ENCODE measurements around the gene SLC25A47.
"Not testable (repeated sequence)": the region's sequence is repeated elsewhere in the genome, so short reads cannot be mapped to it uniquely, and the experiment has no call there.

SLC25A47 gene

DNA sequence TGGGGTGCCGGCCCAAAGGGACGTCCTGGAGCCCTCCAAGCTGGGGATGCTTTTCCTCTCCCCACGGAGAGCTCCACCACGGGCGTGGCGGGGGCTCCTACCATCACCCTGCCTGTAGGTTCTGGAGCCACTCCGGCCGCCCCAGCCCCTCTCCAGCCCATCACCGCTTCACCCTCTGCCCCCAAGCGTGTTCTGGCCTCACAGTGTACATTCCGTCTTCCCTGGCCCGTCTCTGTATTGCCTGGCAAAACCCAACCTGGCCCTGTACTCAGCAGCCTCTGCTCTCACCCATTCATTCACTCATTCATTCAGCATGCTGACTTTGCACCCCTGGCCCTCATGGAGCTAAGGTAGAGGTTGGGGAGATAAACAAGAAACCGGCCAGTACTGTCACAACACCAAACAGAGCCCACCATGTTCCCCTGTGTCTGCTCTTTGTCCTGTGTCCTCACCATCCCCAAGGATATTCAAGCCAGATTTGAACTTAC is 37.2 kb upstream of the SLC25A47 start:
- TF ChIP-seq, protein P1, sequence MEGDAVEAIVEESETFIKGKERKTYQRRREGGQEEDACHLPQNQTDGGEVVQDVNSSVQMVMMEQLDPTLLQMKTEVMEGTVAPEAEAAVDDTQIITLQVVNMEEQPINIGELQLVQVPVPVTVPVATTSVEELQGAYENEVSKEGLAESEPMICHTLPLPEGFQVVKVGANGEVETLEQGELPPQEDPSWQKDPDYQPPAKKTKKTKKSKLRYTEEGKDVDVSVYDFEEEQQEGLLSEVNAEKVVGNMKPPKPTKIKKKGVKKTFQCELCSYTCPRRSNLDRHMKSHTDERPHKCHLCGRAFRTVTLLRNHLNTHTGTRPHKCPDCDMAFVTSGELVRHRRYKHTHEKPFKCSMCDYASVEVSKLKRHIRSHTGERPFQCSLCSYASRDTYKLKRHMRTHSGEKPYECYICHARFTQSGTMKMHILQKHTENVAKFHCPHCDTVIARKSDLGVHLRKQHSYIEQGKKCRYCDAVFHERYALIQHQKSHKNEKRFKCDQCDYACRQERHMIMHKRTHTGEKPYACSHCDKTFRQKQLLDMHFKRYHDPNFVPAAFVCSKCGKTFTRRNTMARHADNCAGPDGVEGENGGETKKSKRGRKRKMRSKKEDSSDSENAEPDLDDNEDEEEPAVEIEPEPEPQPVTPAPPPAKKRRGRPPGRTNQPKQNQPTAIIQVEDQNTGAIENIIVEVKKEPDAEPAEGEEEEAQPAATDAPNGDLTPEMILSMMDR (conservative IDR thresholded peaks at IDR 0.05; ENCODE audit: low read depth, low read length): no peak
- H3K4me3 ChIP-seq (IDR thresholded peaks at IDR 0.05; ENCODE audit: insufficient read depth, low read depth, low read length): no peak overlapping the region
- H3K27ac ChIP-seq: no peak overlapping the region
- H3K4me1 ChIP-seq (ENCODE audit: low read depth, poor library complexity, severe bottlenecking): no peaks in the 10 kb centered on the region
- peak overlapping the region; percentile 93; the same call in 1 of the 2 replicates for H3K9ac ChIP-seq
- no peaks in the 10 kb centered on the region for H3K27me3 ChIP-seq (ENCODE audit: insufficient read depth, low read depth)
- H3K4me2 ChIP-seq: peak overlapping the region; percentile 68; the same call in 1 of the 2 replicates
- no peaks in the 10 kb centered on the region for H3K36me3 ChIP-seq (ENCODE audit: insufficient read depth)
- peak overlapping the region; percentile 76; the same call in 1 of the 2 replicates for H2AFZ ChIP-seq (ENCODE audit: low read depth)
- no peaks in the 10 kb centered on the region for H4K20me1 ChIP-seq (ENCODE audit: insufficient read depth)
- H3K79me2 ChIP-seq (ENCODE audit: insufficient read depth, low read depth): no peaks in the 10 kb centered on the region

DNA sequence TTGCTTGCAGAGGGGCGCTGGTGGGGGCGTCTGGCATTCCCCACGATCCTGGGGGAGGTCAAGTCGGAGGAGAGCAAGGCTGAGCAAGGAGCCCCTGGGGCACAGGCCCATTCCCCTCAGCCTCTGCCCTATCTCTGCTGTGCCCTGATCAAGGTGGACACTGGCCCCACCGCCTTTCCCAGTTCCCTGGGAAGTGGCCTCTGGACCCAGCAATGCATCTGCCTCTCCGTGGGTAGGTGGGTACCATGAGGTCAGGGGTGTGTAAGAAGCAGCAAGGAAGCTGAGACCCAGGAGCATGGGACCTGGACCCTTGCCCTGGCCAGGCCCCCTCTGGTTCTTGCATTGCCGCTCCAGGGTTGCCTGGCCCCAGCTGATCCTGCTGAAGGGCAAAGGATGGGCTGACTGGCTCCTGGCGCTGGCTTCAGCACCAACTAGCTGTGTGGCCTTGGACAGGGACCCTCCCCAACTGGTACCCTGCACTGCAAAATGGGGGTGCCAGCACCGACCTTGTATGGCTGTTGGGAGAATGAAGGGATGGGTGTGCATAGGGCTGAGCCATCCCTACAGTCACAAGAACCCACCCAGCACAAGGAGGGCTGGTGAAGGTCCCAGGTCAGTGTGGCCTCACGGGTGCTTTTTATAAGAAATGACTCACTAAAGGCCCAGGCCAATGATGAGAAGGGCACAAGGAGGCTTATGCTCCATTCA is 36.5 kb upstream of the SLC25A47 start:
- no peaks in the 10 kb centered on the region for H3K36me3 ChIP-seq (ENCODE audit: insufficient read depth)
- no peaks in the 10 kb centered on the region for H3K79me2 ChIP-seq (ENCODE audit: insufficient read depth, low read depth)
- no peak overlapping the region for H3K4me2 ChIP-seq
- TF ChIP-seq, protein P1 (conservative IDR thresholded peaks at IDR 0.05; ENCODE audit: low read depth, low read length): no peak
- H3K9ac ChIP-seq: no peak overlapping the region
- no peak overlapping the region for H2AFZ ChIP-seq (ENCODE audit: low read depth)
- H3K27me3 ChIP-seq (ENCODE audit: insufficient read depth, low read depth): no peaks in the 10 kb centered on the region
- H3K27ac ChIP-seq: no peak overlapping the region
- no peaks in the 10 kb centered on the region for H4K20me1 ChIP-seq (ENCODE audit: insufficient read depth)
- H3K4me3 ChIP-seq (IDR thresholded peaks at IDR 0.05; ENCODE audit: insufficient read depth, low read depth, low read length): no peak overlapping the region
- no peaks in the 10 kb centered on the region for H3K4me1 ChIP-seq (ENCODE audit: low read depth, poor library complexity, severe bottlenecking)

DNA sequence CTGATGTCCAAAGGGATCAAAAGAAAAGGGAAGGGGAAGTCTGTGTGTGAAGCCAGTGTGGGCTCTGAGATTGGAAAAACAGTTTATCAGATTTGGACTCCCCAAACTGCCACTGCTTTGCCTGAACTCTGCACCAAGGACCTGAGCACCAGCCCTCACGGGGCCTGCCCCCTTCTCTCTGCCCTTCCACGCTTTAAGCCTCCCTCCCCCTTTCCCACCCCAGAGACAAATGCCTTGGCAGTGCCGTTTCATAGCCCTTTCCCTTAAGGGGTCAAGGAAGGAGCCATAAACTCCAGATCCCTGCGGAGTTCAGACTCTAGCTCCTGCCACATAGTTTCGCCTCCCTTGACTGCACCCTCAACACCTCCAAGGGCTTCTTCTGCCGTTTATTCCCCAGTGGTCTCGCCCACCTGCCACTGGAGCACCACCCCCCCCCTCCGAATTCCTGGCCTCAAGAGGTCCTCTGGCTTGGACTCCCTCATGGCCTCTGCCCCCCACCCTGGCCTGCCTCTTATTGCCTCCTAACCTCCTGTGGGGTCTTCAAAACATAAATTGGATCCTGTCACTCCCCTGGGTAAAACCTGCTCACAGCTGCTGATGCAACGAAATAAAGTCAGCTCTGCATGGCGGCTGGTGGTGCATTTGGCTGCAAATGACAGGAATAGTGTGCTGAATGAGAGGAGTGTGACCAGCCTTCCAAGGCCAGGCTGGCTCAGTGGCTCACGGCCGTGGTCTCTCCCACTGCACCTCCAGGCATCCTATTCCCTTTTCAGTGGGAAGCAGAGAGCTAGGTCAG is 35.7 kb upstream of the SLC25A47 start:
- Histone ChIP-seq H4K20me1 (ENCODE audit: insufficient read depth) (no peaks in the 10 kb centered on the region), H3K36me3 (ENCODE audit: insufficient read depth) (no peaks in the 10 kb centered on the region), H3K27ac (no peak overlapping the region), H3K9ac (no peak overlapping the region), H3K27me3 (ENCODE audit: insufficient read depth, low read depth) (no peaks in the 10 kb centered on the region), H3K79me2 (ENCODE audit: insufficient read depth, low read depth) (no peaks in the 10 kb centered on the region), H2AFZ (ENCODE audit: low read depth) (no peak overlapping the region), H3K4me3 (IDR thresholded peaks at IDR 0.05; ENCODE audit: insufficient read depth, low read depth, low read length) (no peak overlapping the region), H3K4me1 (ENCODE audit: low read depth, poor library complexity, severe bottlenecking) (no peaks in the 10 kb centered on the region), H3K4me2 (no peak overlapping the region)
- TF ChIP-seq, protein P1 (conservative IDR thresholded peaks at IDR 0.05; ENCODE audit: low read depth, low read length): no peak

DNA sequence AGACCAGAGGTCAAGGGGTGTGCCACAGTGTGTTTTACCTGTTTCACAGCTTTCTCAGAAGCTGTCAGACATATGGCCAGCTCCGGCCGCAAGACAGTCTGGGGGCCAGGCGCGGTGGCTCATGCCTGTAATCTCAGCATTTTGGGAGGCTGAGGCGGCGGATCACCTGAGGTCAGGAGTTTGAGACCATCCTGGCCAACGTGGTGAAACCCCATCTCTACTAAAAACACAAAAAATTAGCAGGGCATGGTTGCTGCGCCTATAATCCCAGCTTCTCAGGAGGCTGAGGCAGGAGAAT is 35.2 kb upstream of the SLC25A47 start:
- not testable (repeated sequence) for H3K36me3 ChIP-seq (ENCODE audit: insufficient read depth); H3K4me3 ChIP-seq (IDR thresholded peaks at IDR 0.05; ENCODE audit: insufficient read depth, low read depth, low read length); H3K27me3 ChIP-seq (ENCODE audit: insufficient read depth, low read depth); H3K4me1 ChIP-seq (ENCODE audit: low read depth, poor library complexity, severe bottlenecking); H3K27ac ChIP-seq; H4K20me1 ChIP-seq (ENCODE audit: insufficient read depth); H2AFZ ChIP-seq (ENCODE audit: low read depth); H3K4me2 ChIP-seq; H3K9ac ChIP-seq; H3K79me2 ChIP-seq (ENCODE audit: insufficient read depth, low read depth)

All from KMS-11 (cell line).